GM23338 (cell line): ENCODE results near the gene PELI3.

Source experiments
- EZH2 ChIP-seq: fragments of 200-600 bp; sonication (generic); IDR thresholded peaks from one replicate; pipeline ENCODE4 v1.8.0; 2017; ENCODE audit warnings: antibody characterized with exemption, mild to moderate bottlenecking, low read depth; ENCODE audit not compliant: unreplicated experiment
- EZH2phosphoT487 ChIP-seq: fragments of 200-600 bp; sonication (generic); IDR thresholded peaks from one replicate; pipeline ENCODE4 v1.8.1; 2018; ENCODE audit warnings: antibody characterized with exemption; ENCODE audit not compliant: unreplicated experiment
- NANOG ChIP-seq: IDR thresholded peaks from 2 replicates; pipeline ENCODE4 v1.6.1; 2016; ENCODE audit warnings: antibody characterized with exemption, borderline replicate concordance
- POLR2AphosphoS5 ChIP-seq: IDR thresholded peaks from 2 replicates; pipeline ENCODE4 v1.6.1; 2016; ENCODE audit warnings: antibody characterized with exemption, low read depth
- ZNF331 ChIP-seq: fragments of 250-450 bp; sonication (Bioruptor Pico); IDR thresholded peaks from 2 replicates; pipeline ENCODE4 v1.5.0; 2020; ENCODE audit warnings: low read depth, mild to moderate bottlenecking, moderate library complexity
- TF ChIP-seq, protein P1 (sequence below), 2 experiments: fragments of 200-600 bp in 1 of 2; sonication (generic) in 1 of 2; conservative IDR thresholded peaks; 2 replicates each; pipeline versions ENCODE4 v1.5.1 to v1.6.1; 2016 to 2017; ENCODE audit warnings: antibody characterized with exemption in 2 of 2, low read depth in 2 of 2, mild to moderate bottlenecking in 2 of 2, moderate library complexity in 1 of 2

DNA sequence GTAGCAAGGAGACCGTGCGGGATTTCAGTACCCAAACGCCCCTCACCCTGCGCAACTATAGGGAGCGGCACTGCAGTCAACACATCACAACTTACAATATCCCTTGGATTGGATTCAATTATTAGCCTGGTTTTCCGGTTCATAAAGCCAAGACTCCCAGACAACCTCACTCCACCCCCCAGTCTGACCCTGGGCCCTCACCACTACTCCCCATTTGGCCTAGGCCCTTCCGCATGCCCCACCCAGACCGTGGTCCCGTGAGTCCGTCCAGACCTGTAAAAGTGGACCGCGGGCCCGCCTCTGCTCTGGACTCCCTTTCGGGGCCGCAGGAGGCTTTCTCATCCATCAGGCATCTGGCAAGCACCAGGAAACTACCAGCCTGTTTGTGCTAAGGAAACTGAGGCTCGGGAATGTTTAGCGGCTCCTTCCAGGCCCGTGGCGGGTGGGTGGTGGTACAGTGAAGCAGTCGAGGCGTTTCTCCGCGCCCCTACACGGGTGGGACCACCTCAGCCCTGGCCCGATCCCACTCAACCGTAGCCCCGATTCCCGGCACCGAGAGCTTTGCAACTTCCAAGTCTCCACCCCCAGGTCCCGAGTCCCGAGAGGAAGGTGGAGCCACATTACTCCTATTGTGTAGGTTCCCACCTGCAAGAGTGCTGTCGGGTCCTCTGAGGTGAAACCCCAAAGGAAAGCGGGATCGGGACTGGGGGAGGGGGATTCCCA, 12.8 kb downstream of the PELI3 start:
- TF ChIP-seq EZH2phosphoT487 (no peak), EZH2 (no peak), POLR2AphosphoS5 (no peak), NANOG (no peak), ZNF331 (CRISPR knock-in tag) (no peak)
- TF ChIP-seq, protein P1, sequence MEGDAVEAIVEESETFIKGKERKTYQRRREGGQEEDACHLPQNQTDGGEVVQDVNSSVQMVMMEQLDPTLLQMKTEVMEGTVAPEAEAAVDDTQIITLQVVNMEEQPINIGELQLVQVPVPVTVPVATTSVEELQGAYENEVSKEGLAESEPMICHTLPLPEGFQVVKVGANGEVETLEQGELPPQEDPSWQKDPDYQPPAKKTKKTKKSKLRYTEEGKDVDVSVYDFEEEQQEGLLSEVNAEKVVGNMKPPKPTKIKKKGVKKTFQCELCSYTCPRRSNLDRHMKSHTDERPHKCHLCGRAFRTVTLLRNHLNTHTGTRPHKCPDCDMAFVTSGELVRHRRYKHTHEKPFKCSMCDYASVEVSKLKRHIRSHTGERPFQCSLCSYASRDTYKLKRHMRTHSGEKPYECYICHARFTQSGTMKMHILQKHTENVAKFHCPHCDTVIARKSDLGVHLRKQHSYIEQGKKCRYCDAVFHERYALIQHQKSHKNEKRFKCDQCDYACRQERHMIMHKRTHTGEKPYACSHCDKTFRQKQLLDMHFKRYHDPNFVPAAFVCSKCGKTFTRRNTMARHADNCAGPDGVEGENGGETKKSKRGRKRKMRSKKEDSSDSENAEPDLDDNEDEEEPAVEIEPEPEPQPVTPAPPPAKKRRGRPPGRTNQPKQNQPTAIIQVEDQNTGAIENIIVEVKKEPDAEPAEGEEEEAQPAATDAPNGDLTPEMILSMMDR (conservative IDR thresholded peaks at IDR 0.05; ENCODE audit: low read depth in 2 of 2) = no peak
